Left renal cortex interstitium (tissue), 4 donors: ENCODE data around the gene UBE2S. TPM values are rescaled to one million over a fixed set of nuclear protein-coding genes. Genes with fewer than 3 reads are reported as not detected.

Experiments
- polyA plus RNA-seq, 4 donors: library from polyadenylated mRNA; unstranded; fragments of 120-200 nt; gene quantifications; one replicate each; pipeline ENCODE4 v1.2.1, GENCODE V29; 2013; ENCODE audit not compliant: insufficient read length in 4 of 4

The UBE2S gene
- polyA plus RNA-seq, 4 donors: 38.3 to 71.0 (median 48.0) TPM

Other genes with a start within 250 kb of the UBE2S start
- gene DNAAF3, start 241.2 kb downstream of the UBE2S start, polyA plus RNA-seq: 1 to 10 TPM; 5.1 to 10.0 (median 9.6) TPM
- gene SYT5, start 227.5 kb downstream of the UBE2S start, polyA plus RNA-seq: under 1 TPM; 0.07 to 0.71 (median 0.17) TPM
- gene PTPRH, start 198.3 kb downstream of the UBE2S start, polyA plus RNA-seq: under 1 TPM; 0.06 to 0.17 (median 0.11) TPM
- gene TMEM86B, start 179.0 kb downstream of the UBE2S start, polyA plus RNA-seq: 1 to 10 TPM; 2.4 to 7.4 (median 4.0) TPM
- 10 to 100 TPM; 37.3 to 61.5 (median 51.1) TPM for gene PPP6R1, start 148.8 kb downstream of the UBE2S start, polyA plus RNA-seq
- gene HSPBP1, start 127.7 kb downstream of the UBE2S start, polyA plus RNA-seq: 10 to 100 TPM; 26.0 to 51.5 (median 42.0) TPM
- gene BRSK1, start 123.8 kb downstream of the UBE2S start, polyA plus RNA-seq: 10 to 100 TPM; 14.4 to 21.4 (median 15.9) TPM
- gene TMEM150B, start 82.4 kb downstream of the UBE2S start, polyA plus RNA-seq: 1 to 10 TPM; 1.0 to 1.7 (median 1.3) TPM
- 10 to 100 TPM; 13.5 to 36.8 (median 27.2) TPM for gene KMT5C, start 67.9 kb downstream of the UBE2S start, polyA plus RNA-seq
- gene COX6B2, start 53.1 kb downstream of the UBE2S start, polyA plus RNA-seq: 1 to 10 TPM in 3 of 4 donors, under 1 TPM in 1; 0.76 to 1.8 (median 1.4) TPM
- under 1 TPM; 0.08 to 0.49 (median 0.21) TPM for gene GARIN5B, start 44.5 kb downstream of the UBE2S start, polyA plus RNA-seq
- gene IL11, start 37.3 kb downstream of the UBE2S start, polyA plus RNA-seq: 1 to 10 TPM; 1.0 to 2.6 (median 1.6) TPM
- gene TMEM190, start 31.0 kb downstream of the UBE2S start, polyA plus RNA-seq: under 1 TPM in 2 of 4 donors, not detected in 2; 0.40 to 0.76 TPM
- 1 to 10 TPM in 2 of 4 donors, under 1 TPM in 2; 0.18 to 2.4 (median 1.0) TPM for gene TMEM238, start 23.5 kb downstream of the UBE2S start, polyA plus RNA-seq
- 1,000 to 10,000 TPM in 3 of 4 donors, 100 to 1,000 TPM in 1; 826 to 1,568 (median 1,229) TPM for gene RPL28, start 21.9 kb downstream of the UBE2S start, polyA plus RNA-seq
- under 1 TPM; 0.16 to 0.38 (median 0.22) TPM for gene SHISA7, start 35.5 kb upstream of the UBE2S start, polyA plus RNA-seq
- 10 to 100 TPM; 33.8 to 59.3 (median 42.8) TPM for gene ISOC2, start 53.9 kb upstream of the UBE2S start, polyA plus RNA-seq
- gene C19orf85, start 57.0 kb upstream of the UBE2S start, polyA plus RNA-seq: not detected
- 1 to 10 TPM; 2.3 to 6.8 (median 4.4) TPM for gene ZNF628, start 68.8 kb upstream of the UBE2S start, polyA plus RNA-seq
- 10 to 100 TPM; 41.9 to 74.3 (median 57.1) TPM for gene NAT14, start 77.4 kb upstream of the UBE2S start, polyA plus RNA-seq
- 1 to 10 TPM; 1.4 to 3.1 (median 2.1) TPM for gene SSC5D, start 80.6 kb upstream of the UBE2S start, polyA plus RNA-seq
- gene SBK2, start 129.3 kb upstream of the UBE2S start, polyA plus RNA-seq: 1 to 10 TPM in 1 of 4 donors, under 1 TPM in 3; 0.51 to 1.5 (median 0.88) TPM
- under 1 TPM; 0.10 to 0.22 (median 0.13) TPM for gene SBK3, start 137.8 kb upstream of the UBE2S start, polyA plus RNA-seq
- gene ZNF579, start 173.1 kb upstream of the UBE2S start, polyA plus RNA-seq: 10 to 100 TPM in 3 of 4 donors, 1 to 10 TPM in 1; 9.8 to 26.1 (median 17.7) TPM
- 10 to 100 TPM; 15.7 to 28.9 (median 23.4) TPM for gene FIZ1, start 191.7 kb upstream of the UBE2S start, polyA plus RNA-seq
- 10 to 100 TPM in 2 of 4 donors, 1 to 10 TPM in 2; 5.3 to 14.8 (median 10.9) TPM for gene ZNF524, start 192.5 kb upstream of the UBE2S start, polyA plus RNA-seq
- gene ZNF865, start 197.9 kb upstream of the UBE2S start, polyA plus RNA-seq: 10 to 100 TPM in 2 of 4 donors, 1 to 10 TPM in 2; 5.8 to 15.1 (median 11.3) TPM
- 10 to 100 TPM in 3 of 4 donors, 1 to 10 TPM in 1; 9.1 to 15.0 (median 12.9) TPM for gene ZNF784, start 216.8 kb upstream of the UBE2S start, polyA plus RNA-seq
- gene ZNF580, start 233.2 kb upstream of the UBE2S start, polyA plus RNA-seq: 10 to 100 TPM; 33.8 to 67.1 (median 51.7) TPM
- gene ZNF581, start 235.9 kb upstream of the UBE2S start, polyA plus RNA-seq: 10 to 100 TPM; 23.8 to 33.5 (median 28.0) TPM
- gene CCDC106, start 240.4 kb upstream of the UBE2S start, polyA plus RNA-seq: 10 to 100 TPM; 18.3 to 29.6 (median 25.8) TPM
- 100 to 1,000 TPM; 150 to 257 (median 198) TPM for gene U2AF2, start 247.2 kb upstream of the UBE2S start, polyA plus RNA-seq